ENCODE measurements around the gene PPP2R3A.
"Not testable (repeated sequence)": the region's sequence is repeated elsewhere in the genome, so short reads cannot be mapped to it uniquely, and the experiment has no call there.

The PPP2R3A gene

DNA sequence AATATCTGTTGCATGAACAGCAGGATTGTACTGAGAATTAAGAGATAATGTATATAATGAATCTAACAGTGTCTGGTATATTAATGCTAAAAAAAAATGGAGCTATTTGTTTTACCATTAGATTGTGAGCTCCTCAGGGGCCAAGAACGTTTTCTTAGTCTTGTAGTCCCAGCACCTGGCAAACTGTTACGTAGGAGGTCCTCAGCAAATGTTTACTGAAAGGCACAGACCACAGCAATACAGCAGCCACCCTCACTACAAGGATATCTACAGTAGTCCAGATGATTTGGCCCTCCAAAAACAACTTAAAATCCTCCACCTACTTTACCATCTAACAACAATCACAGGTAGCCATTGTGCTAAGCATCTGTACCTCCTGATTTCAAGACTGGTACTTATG is 170.9 kb downstream of the PPP2R3A start:
- no peak overlapping the region for H3K4me3 ChIP-seq (ENCODE audit: low read depth, low read length)
- H3K4me2 ChIP-seq (ENCODE audit: low read length), result no peak overlapping the region
- no peak overlapping the region for H3K9ac ChIP-seq
- no peak overlapping the region for H2AFZ ChIP-seq
- no peaks in the 10 kb centered on the region for H3K36me3 ChIP-seq (ENCODE audit: control insufficient read depth, insufficient read depth, low read length)
- TF ChIP-seq, protein P1, sequence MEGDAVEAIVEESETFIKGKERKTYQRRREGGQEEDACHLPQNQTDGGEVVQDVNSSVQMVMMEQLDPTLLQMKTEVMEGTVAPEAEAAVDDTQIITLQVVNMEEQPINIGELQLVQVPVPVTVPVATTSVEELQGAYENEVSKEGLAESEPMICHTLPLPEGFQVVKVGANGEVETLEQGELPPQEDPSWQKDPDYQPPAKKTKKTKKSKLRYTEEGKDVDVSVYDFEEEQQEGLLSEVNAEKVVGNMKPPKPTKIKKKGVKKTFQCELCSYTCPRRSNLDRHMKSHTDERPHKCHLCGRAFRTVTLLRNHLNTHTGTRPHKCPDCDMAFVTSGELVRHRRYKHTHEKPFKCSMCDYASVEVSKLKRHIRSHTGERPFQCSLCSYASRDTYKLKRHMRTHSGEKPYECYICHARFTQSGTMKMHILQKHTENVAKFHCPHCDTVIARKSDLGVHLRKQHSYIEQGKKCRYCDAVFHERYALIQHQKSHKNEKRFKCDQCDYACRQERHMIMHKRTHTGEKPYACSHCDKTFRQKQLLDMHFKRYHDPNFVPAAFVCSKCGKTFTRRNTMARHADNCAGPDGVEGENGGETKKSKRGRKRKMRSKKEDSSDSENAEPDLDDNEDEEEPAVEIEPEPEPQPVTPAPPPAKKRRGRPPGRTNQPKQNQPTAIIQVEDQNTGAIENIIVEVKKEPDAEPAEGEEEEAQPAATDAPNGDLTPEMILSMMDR (IDR thresholded peaks at IDR 0.05), result no peak
- H3K27ac ChIP-seq, result no peak overlapping the region
- no peaks in the 10 kb centered on the region for H3K4me1 ChIP-seq
- H3K27me3 ChIP-seq (ENCODE audit: control insufficient read depth, insufficient read depth, low read length), result no peaks in the 10 kb centered on the region
- no peaks in the 10 kb centered on the region for H3K9me3 ChIP-seq (ENCODE audit: control insufficient read depth, low read length)
- H3K79me2 ChIP-seq, result no peaks in the 10 kb centered on the region

DNA sequence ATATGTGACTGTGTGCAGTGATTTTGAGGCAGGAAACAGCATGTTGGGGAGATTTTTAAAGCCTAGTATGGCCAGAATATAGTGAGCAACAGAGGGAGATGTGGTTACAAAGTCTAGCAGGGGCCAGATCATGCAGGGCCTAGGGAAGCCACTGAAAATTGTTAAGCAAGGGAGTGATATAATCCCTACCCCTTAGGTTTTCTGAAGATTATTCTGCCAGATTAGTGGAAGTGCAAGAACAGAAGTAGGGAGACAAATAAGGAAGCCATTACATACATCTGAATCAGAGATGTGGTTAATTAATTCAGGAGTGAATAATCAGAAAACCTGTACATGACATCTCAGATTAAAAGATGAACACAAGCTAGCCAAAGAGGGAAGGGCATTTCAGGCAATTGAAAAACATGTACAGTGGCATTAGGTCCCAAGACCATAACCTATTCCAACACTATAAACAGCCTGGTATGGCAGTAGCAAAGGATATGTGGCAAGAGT is 175.8 kb downstream of the PPP2R3A start:
- TF ChIP-seq, protein P1 (IDR thresholded peaks at IDR 0.05), result no peak
- Histone ChIP-seq H3K4me3 (ENCODE audit: low read depth, low read length) (no peak overlapping the region), H3K9ac (no peak overlapping the region), H3K9me3 (ENCODE audit: control insufficient read depth, low read length) (no peaks in the 10 kb centered on the region), H2AFZ (no peak overlapping the region), H3K36me3 (ENCODE audit: control insufficient read depth, insufficient read depth, low read length) (no peaks in the 10 kb centered on the region), H3K27me3 (ENCODE audit: control insufficient read depth, insufficient read depth, low read length) (no peaks in the 10 kb centered on the region), H3K4me1 (no peaks in the 10 kb centered on the region), H3K79me2 (no peaks in the 10 kb centered on the region), H3K4me2 (ENCODE audit: low read length) (no peak overlapping the region), H3K27ac (no peak overlapping the region)

DNA sequence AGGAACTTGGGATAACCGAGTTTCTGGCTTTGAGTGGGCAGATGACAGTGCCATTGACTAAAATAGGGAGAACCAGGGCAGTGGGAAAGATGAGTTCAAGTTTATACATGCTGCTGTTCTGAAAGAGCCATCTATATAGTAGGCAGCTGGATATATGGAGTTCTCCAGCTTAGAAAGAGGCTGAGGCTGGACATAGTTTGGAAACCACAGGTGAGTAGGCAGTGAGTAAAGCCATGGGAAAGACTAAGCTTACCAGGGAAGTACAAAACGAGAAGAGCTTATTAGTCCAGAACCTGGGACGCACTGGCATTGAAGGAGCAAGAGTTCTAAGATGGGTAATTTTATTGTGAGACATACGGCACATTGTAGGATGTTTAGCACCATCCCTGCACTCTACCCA is 176.4 kb downstream of the PPP2R3A start:
- Histone ChIP-seq H2AFZ (no peak overlapping the region), H3K4me2 (ENCODE audit: low read length) (no peak overlapping the region), H3K9ac (no peak overlapping the region), H3K4me3 (ENCODE audit: low read depth, low read length) (no peak overlapping the region), H3K4me1 (no peaks in the 10 kb centered on the region), H3K27me3 (ENCODE audit: control insufficient read depth, insufficient read depth, low read length) (no peaks in the 10 kb centered on the region), H3K27ac (no peak overlapping the region), H3K36me3 (ENCODE audit: control insufficient read depth, insufficient read depth, low read length) (no peaks in the 10 kb centered on the region), H3K79me2 (no peaks in the 10 kb centered on the region), H3K9me3 (ENCODE audit: control insufficient read depth, low read length) (no peaks in the 10 kb centered on the region)
- TF ChIP-seq, protein P1 (IDR thresholded peaks at IDR 0.05), result no peak

DNA sequence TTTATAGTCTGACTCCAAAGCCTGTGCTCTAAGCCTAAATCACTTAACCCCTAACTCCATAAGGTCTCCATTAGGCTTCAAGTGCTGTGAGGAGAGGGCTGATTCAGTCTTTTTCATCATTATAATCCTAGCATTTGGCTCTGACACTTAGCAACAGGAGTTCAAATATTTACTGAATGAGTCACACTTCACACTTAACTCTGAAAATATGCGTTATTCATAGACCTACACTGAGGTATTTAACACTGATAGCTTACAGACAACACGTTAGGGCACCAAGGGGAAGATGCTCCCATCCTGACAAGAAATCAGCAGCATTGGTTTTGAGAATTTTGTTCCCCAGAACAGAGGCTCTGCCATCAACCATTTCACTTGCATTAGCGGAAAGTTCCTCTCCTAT is 177.1 kb downstream of the PPP2R3A start:
- Histone ChIP-seq H3K79me2 (no peaks in the 10 kb centered on the region), H2AFZ (no peak overlapping the region), H3K36me3 (ENCODE audit: control insufficient read depth, insufficient read depth, low read length) (no peaks in the 10 kb centered on the region), H3K4me1 (no peaks in the 10 kb centered on the region), H3K27ac (no peak overlapping the region), H3K4me2 (ENCODE audit: low read length) (no peak overlapping the region), H3K27me3 (ENCODE audit: control insufficient read depth, insufficient read depth, low read length) (no peaks in the 10 kb centered on the region), H3K9ac (no peak overlapping the region), H3K4me3 (ENCODE audit: low read depth, low read length) (no peak overlapping the region), H3K9me3 (ENCODE audit: control insufficient read depth, low read length) (no peaks in the 10 kb centered on the region)
- TF ChIP-seq, protein P1 (IDR thresholded peaks at IDR 0.05), result no peak

DNA sequence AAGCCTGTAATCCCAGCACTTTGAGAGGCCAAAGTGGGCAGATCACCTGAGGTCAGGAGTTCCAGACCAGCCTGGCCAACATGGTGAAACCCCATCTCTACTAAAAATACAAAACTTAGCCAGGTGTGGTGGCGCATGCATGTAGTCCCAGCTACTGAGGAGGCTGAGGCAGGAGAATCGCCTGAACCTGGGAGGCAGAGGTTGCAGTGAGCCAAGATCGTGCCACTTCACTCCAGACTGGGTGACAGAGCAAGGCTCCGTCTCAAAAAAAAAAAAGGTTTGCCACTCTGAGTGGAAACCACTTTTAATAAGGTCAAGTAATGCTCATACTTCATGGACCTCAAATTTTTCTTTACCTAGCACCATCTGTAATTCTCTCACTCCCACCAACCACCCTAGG is 178.9 kb downstream of the PPP2R3A start:
- not testable (repeated sequence) for H2AFZ ChIP-seq

More for the DNA sequence above, 178.9 kb downstream of the PPP2R3A start:
- H3K36me3 ChIP-seq (ENCODE audit: control insufficient read depth, insufficient read depth, low read length); H3K9ac ChIP-seq; H3K9me3 ChIP-seq (ENCODE audit: control insufficient read depth, low read length); H3K4me2 ChIP-seq (ENCODE audit: low read length); H3K4me1 ChIP-seq; H3K79me2 ChIP-seq; H3K27me3 ChIP-seq (ENCODE audit: control insufficient read depth, insufficient read depth, low read length); H3K27ac ChIP-seq; H3K4me3 ChIP-seq (ENCODE audit: low read depth, low read length): not testable (repeated sequence)

Measured in parathyroid adenoma (tissue), 2 donors.